ENCODE measurements around the gene NFATC1. TPM values are rescaled to one million over a fixed set of nuclear protein-coding genes. Genes with fewer than 3 reads are reported as not detected.

Gene NFATC1
- total RNA-seq, 1 donor from 2014 or later, result 64.1 TPM

DNA sequence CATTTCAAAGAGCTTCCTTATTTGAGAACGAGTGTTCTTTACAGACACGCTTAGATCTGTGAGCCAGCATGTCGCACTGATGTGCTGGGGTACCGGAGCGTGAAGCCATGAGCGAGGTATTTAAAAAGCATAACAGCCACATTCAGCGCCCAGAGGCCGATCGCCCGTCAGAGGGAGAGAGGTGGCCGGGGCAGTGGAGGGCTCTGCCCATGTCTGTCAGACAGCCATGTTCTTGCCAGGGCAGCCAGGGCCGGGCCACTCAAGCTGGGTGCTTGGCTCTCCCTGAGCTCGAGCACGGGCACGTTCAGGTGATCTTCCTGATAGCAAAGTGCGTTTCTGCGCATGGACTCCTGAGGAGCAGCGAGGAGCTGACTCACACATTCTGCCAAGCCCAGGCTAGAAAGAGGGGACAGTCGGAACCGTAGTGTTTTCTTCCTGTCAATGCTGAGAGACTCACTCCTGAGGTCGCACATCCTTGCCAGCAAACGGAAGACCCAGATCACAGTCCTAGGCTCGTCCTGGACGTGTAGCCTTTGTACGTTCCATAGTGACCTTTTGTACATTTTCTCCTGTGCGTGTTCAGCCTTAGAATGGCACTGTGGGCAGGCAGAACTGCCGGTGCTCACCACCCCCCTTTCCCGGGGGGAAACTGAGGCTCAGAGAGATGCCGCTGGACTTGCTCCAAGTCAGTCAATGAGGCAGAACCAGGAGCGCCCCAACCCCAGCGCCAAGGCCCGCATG lies 100.7 kb downstream of the NFATC1 start:
- intact Hi-C loops (cut with DNase I), result no loop called here
- DNase-seq (ENCODE audit: low spot score in 2 of 2), result peak in 1 of 2 donors; percentile 60
- peaks cover 7 to 32% of the 10 kb centered on the region in 2 donors for H3K36me3 ChIP-seq
- H3K27ac ChIP-seq, result no peak overlapping the region
- H3K4me1 ChIP-seq, result no peaks in the 10 kb centered on the region
- no peaks in the 10 kb centered on the region for H3K27me3 ChIP-seq
- H3K4me3 ChIP-seq, result no peak overlapping the region
- peaks cover 0 to 23% of the 10 kb centered on the region in 2 donors for H3K9me3 ChIP-seq
- TF ChIP-seq, protein P1, sequence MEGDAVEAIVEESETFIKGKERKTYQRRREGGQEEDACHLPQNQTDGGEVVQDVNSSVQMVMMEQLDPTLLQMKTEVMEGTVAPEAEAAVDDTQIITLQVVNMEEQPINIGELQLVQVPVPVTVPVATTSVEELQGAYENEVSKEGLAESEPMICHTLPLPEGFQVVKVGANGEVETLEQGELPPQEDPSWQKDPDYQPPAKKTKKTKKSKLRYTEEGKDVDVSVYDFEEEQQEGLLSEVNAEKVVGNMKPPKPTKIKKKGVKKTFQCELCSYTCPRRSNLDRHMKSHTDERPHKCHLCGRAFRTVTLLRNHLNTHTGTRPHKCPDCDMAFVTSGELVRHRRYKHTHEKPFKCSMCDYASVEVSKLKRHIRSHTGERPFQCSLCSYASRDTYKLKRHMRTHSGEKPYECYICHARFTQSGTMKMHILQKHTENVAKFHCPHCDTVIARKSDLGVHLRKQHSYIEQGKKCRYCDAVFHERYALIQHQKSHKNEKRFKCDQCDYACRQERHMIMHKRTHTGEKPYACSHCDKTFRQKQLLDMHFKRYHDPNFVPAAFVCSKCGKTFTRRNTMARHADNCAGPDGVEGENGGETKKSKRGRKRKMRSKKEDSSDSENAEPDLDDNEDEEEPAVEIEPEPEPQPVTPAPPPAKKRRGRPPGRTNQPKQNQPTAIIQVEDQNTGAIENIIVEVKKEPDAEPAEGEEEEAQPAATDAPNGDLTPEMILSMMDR (IDR thresholded peaks at IDR 0.05), result no peak

DNA sequence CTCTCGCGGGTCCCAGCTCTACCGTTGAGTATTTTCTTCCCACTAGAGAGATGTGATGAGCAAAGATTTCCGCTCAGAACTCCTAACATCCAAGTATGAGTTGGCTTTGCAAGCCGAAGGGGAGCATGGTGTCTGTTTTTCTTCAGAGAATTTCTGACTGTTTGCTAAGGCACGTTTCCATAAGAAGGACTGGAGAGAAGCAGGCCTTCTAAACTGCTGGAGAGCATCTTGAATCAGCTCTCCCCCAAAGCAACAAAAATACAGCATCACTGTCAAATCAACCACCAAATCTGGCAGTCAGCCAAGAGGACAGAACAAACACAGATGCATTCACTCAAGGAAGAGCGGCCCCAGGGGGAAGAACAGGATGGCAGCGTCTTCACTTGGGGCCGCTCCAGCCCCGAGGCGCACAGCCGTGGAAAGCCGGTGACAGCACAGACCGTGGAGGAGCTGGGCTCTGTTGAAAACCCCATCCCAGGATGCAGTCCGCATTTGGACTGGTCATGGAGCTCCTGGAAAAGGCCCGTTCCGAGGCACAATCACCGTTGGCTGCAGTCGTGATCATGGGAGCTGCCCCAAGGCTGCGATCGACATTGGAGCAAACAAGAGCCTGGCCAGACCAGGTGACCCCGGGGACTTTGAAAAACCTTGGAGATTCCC lies 101.4 kb downstream of the NFATC1 start:
- no peaks in the 10 kb centered on the region for H3K4me1 ChIP-seq
- no peak overlapping the region for H3K27ac ChIP-seq
- H3K27me3 ChIP-seq, result no peaks in the 10 kb centered on the region
- no peak overlapping the region for H3K4me3 ChIP-seq
- peaks cover 7 to 29% of the 10 kb centered on the region in 2 donors for H3K36me3 ChIP-seq
- peaks cover 0 to 23% of the 10 kb centered on the region in 2 donors for H3K9me3 ChIP-seq
- intact Hi-C loops (cut with DNase I), result no loop called here
- TF ChIP-seq, protein P1 (IDR thresholded peaks at IDR 0.05), result no peak
- DNase-seq (ENCODE audit: low spot score in 2 of 2), result peak in 1 of 2 donors; percentile 55

DNA sequence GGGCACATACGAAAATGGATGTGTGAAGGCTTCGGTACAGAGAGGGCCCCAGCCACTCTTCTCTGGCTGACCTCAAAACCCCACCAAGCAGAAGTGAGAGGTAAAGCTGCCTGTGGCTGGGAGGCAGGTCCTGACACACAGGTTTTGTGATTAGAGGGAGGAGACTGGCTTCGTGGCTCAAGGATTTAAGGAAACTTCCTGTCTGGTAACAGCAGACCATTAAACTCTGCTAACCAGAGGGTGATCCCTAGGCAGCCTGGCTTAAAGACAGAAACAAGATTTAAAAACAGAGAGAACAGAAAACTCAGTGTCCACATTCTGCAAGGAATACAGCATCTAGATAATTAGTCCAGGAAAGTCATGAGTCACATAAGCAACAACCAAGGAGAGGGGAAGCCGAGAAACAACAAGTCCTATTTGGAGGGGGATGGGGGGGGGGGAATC lies 101.9 kb downstream of the NFATC1 start:
- H3K4me1 ChIP-seq, result no peaks in the 10 kb centered on the region
- TF ChIP-seq, protein P1 (IDR thresholded peaks at IDR 0.05), result no peak
- H3K9me3 ChIP-seq, result peaks cover 0 to 23% of the 10 kb centered on the region in 2 donors
- intact Hi-C loops (cut with DNase I), result no loop called here
- no peak overlapping the region for H3K4me3 ChIP-seq
- H3K36me3 ChIP-seq, result peaks cover 7 to 29% of the 10 kb centered on the region in 2 donors
- no peak for DNase-seq (ENCODE audit: low spot score in 2 of 2)
- no peak overlapping the region for H3K27ac ChIP-seq
- H3K27me3 ChIP-seq, result no peaks in the 10 kb centered on the region

DNA sequence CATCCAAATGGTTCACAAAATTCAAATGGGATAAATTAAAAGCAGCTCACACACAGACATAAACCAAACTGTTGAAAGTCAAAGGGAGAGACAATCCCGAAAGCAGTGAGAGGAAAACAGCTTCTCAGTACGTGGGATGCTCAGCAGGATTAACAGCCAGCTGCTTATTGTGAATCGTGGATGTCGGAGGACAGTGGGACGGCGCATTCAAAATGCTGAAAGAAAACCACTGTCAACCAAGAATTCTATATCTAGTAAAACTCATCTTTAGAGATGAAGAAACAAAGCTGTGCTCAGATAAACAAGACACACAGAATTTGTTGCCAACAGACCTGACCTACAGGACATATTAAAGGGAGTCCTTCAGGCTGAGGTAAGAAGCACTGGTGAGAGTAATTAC lies 102.9 kb downstream of the NFATC1 start:
- peaks cover 3 to 21% of the 10 kb centered on the region in 2 donors for H3K36me3 ChIP-seq
- peaks cover 0 to 23% of the 10 kb centered on the region in 2 donors for H3K9me3 ChIP-seq
- DNase-seq (ENCODE audit: low spot score in 2 of 2), result no peak
- TF ChIP-seq, protein P1 (IDR thresholded peaks at IDR 0.05), result no peak
- intact Hi-C loops (cut with DNase I), result no loop called here
- H3K4me1 ChIP-seq, result no peaks in the 10 kb centered on the region
- no peaks in the 10 kb centered on the region for H3K27me3 ChIP-seq
- H3K27ac ChIP-seq, result no peak overlapping the region
- H3K4me3 ChIP-seq, result no peak overlapping the region

DNA sequence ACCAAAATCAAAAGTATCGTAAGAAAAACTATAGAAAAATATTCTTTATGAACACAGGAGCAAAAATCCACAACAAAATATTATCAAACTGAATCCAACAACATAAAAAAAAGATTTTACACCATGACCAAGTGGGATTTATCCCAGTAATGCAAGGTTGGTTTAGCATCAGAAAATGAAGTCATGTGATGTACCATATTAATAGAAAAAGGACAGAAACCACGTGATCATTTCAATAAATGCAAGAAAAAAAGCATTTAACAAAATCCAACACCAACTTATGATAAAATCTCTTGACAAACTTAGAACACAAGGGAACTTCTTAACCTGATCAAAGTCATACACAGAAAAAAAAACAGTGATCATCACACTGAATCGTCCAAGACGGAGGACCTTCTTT lies 105.3 kb downstream of the NFATC1 start:
- Histone ChIP-seq H3K27me3 (no peaks in the 10 kb centered on the region), H3K4me1 (peaks cover 3 to 5% of the 10 kb centered on the region in 2 donors), H3K27ac (no peak overlapping the region), H3K9me3 (peaks cover 0 to 23% of the 10 kb centered on the region in 2 donors), H3K4me3 (no peak overlapping the region), H3K36me3 (peaks cover 0 to 15% of the 10 kb centered on the region in 2 donors)
- intact Hi-C loops (cut with DNase I), result loop anchor here (10.0 kb wide), 1 partner anchor 436 kb away; the partner anchor contains the start of gene ATP9B
- DNase-seq (ENCODE audit: low spot score in 2 of 2), result no peak
- TF ChIP-seq, protein P1 (IDR thresholded peaks at IDR 0.05), result no peak

Measured in ascending aorta (tissue), 2 donors.